ENCODE measurements around the gene TAOK1.

DNA sequence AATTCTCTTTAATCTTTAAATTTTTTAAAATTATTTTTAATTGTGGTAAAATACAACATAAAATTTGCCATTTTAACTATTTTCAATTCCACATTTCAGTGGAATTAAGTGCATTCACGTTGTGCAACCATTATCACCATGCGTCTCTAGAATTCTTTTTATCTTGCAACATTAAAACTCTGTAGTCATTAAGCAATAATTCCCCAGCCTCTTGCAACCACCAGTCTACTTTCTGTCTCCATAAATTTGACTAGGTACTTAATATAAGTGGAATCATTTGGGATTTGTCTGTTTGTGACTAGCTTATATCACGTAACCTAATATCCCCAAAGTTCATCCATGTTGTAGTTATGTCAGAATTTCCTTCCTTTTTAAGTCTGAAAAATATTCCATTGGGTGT, 79.1 kb downstream of the TAOK1 start:
- TF ChIP-seq CTCF (tag by site-specific recombination; IDR thresholded peaks at IDR 0.05), result no peak
- no peak for TF ChIP-seq ZNF785 (tag by site-specific recombination; IDR thresholded peaks at IDR 0.05)
- TF ChIP-seq, protein P1, sequence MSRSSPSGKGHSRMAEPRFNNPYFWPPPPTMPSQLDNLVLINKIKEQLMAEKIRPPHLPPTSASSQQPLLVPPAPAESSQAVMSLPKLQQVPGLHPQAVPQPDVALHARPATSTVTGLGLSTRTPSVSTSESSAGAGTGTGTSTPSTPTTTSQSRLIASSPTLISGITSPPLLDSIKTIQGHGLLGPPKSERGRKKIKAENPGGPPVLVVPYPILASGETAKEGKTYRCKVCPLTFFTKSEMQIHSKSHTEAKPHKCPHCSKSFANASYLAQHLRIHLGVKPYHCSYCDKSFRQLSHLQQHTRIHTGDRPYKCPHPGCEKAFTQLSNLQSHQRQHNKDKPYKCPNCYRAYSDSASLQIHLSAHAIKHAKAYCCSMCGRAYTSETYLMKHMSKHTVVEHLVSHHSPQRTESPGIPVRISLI (tag by site-specific recombination; IDR thresholded peaks at IDR 0.05), result no peak
- no peak for TF ChIP-seq SCRT1 (tag by site-specific recombination; IDR thresholded peaks at IDR 0.05; ENCODE audit: borderline replicate concordance)
- TF ChIP-seq PRDM1 (tag by site-specific recombination; IDR thresholded peaks at IDR 0.05), result no peak
- no peak for TF ChIP-seq ZNF658 (tag by site-specific recombination; IDR thresholded peaks at IDR 0.05)
- TF ChIP-seq ZNF555 (tag by site-specific recombination; conservative IDR thresholded peaks at IDR 0.05), result no peak
- TF ChIP-seq PBX3 (CRISPR knock-in tag; IDR thresholded peaks at IDR 0.05), result no peak
- TF ChIP-seq KLF9 (tag by site-specific recombination; IDR thresholded peaks at IDR 0.05; ENCODE audit: low read depth), result no peak
- no peak for TF ChIP-seq HOXA7 (CRISPR knock-in tag; IDR thresholded peaks at IDR 0.05; ENCODE audit: borderline replicate concordance)
- TF ChIP-seq REST (tag by site-specific recombination; IDR thresholded peaks at IDR 0.05), result no peak
- no peak for TF ChIP-seq ZNF423 (tag by site-specific recombination; IDR thresholded peaks at IDR 0.05)

Data from HEK293 (cell line).